Tibial nerve (tissue), 4 donors: ENCODE measurements around the gene TMEM132D.

Source experiments
- EP300 ChIP-seq, 2 donors: sonication (generic); formaldehyde crosslinking; IDR thresholded peaks; one replicate each; pipeline ENCODE4 v1.6.1; 2017; ENCODE audit warnings: antibody characterized with exemption in 2 of 2, mild to moderate bottlenecking in 1 of 2
- POLR2A ChIP-seq, 2 donors: fragments of 450-650 bp; IDR thresholded peaks; one replicate each; pipeline ENCODE4 v1.6.1; 2017; ENCODE audit warnings: antibody characterized with exemption in 2 of 2, mild to moderate bottlenecking in 2 of 2, moderate library complexity in 2 of 2
- TF ChIP-seq, protein P1 (sequence below), 5 experiments: fragments of 200-600 bp in 3 of 5; fragments of 450-650 bp in 2 of 5; sonication (generic) in 3 of 5; IDR thresholded peaks; one replicate each; pipeline ENCODE4 v1.5.1; 2016 to 2019; ENCODE audit warnings: antibody characterized with exemption in 5 of 5, mild to moderate bottlenecking in 3 of 5, moderate library complexity in 2 of 5

DNA sequence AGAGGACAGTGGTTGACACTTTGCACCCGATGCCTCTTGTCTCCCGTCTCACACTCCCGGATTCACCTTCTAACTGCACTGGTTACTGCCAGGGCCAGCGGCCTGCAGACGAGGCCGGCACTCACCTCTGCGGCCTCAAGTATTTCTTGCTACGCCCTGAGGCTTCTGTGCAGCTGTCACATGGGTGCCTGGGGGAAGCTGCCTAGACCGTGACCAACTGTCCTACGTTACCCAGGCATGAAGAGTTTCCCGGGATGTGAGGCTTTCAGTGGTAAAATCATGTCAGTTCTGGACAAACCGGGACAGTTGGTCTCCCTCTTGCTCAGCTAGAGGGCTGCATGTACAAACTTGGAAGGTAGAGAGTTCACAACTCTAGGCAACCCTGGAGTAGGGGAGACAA is 776.1 kb downstream of the TMEM132D start:
- TF ChIP-seq, protein P1, sequence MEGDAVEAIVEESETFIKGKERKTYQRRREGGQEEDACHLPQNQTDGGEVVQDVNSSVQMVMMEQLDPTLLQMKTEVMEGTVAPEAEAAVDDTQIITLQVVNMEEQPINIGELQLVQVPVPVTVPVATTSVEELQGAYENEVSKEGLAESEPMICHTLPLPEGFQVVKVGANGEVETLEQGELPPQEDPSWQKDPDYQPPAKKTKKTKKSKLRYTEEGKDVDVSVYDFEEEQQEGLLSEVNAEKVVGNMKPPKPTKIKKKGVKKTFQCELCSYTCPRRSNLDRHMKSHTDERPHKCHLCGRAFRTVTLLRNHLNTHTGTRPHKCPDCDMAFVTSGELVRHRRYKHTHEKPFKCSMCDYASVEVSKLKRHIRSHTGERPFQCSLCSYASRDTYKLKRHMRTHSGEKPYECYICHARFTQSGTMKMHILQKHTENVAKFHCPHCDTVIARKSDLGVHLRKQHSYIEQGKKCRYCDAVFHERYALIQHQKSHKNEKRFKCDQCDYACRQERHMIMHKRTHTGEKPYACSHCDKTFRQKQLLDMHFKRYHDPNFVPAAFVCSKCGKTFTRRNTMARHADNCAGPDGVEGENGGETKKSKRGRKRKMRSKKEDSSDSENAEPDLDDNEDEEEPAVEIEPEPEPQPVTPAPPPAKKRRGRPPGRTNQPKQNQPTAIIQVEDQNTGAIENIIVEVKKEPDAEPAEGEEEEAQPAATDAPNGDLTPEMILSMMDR (IDR thresholded peaks at IDR 0.05), result no peak
- TF ChIP-seq POLR2A (IDR thresholded peaks at IDR 0.05), result no peak
- TF ChIP-seq EP300 (IDR thresholded peaks at IDR 0.05), result no peak
